ENCODE measurements around the gene ENPP3.

DNA sequence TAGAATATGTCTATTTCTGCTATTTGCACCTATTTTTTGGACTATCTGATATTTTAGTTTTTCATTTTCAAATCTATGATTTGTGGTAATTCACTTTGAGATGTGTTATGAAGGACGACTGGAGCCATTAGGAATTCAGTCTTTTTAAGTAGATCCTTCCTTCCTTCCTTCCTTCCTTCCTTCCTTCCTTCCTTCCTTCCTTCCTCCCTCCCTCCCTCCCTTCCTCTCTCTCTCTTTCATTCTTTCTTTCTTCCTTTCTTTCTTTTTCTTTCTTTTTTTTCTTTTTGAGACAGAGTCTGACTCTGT lies 124.6 kb downstream of the ENPP3 start:
- no peak for TF ChIP-seq POLR2A (IDR thresholded peaks at IDR 0.05)
- TF ChIP-seq CTCF (IDR thresholded peaks at IDR 0.05), result no peak
